GM21381 (cell line): Measurements from ENCODE around the gene OXNAD1.
A peak's percentile ranks its signal among the peaks of the same experiment; 100 is the strongest.

Experiments used
- ATAC-seq: cut with Tn5 transposase; IDR thresholded peaks from one replicate; pipeline ENCODE4 v1.9.1; 2021; ENCODE audit warnings: mild to moderate bottlenecking, moderate library complexity; ENCODE audit not compliant: unreplicated experiment

Gene OXNAD1

DNA sequence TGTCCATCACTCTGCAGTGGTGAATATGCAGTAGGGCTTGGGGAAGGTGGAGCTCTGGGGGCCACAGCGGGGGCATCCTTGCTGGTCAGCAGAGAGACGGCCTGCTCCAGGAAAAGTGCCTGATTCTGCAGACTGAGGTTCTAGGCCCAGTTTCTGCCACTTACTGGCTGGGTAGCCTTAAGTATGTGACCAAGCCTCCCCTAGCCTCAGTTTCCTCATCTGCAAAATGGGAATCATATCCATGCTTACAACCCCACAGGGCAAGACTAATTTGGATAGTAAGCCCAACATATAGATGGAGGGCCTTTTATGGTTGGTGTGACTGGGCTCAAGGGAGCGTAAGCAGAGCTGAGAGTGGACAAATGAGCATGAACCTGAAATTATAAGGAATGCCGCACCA is 60.8 kb downstream of the OXNAD1 start:
- no peak for ATAC-seq

DNA sequence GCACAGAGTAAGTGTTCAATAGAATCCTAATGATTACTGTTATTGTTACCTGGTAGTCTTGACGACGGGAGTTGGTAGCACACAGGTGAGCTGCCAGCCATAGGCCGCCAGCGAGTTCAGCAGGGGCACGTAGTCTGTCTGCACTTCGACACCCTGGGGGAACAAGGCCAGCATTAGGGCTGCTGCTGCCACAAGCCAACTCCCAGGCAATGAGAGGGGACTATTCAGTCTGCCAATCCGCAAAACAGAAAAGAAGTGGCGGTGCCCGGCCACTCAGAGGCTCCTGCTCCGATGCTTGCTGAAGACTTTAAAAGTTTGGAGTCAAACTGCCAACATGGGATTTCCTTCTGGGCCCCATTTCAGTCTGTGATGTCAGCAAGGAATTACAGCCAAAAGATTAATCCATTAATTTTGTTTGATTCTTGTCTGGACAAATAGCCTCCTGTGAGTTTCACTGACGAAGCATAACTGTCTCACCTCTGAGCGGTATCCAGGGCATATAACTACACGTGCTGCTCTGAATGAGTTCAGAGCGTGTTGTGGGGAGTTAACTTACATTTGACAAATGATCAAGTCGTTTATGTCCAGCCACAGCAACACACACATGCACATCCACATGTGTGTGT is 61.8 kb downstream of the OXNAD1 start:
- no peak for ATAC-seq

DNA sequence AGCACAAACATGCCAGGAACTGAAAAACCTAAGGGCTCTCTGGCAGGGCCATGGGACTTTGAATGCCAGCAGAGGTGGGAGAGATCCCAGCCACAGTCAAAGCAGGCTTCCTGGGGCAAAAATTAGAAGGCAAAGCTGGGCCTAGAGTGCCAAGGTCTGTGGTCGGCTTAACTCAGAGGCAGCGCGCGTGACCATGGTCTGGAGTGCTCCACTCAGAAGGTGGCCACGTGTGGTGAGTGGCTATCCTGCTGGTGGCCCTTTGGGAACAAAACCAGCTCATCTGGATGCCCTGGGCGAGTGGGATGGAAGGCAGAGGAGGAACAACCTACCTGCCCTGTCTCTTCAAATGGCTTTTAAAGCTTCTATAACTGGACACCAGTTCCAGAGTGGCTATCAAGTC is 63.1 kb downstream of the OXNAD1 start:
- ATAC-seq: no peak

DNA sequence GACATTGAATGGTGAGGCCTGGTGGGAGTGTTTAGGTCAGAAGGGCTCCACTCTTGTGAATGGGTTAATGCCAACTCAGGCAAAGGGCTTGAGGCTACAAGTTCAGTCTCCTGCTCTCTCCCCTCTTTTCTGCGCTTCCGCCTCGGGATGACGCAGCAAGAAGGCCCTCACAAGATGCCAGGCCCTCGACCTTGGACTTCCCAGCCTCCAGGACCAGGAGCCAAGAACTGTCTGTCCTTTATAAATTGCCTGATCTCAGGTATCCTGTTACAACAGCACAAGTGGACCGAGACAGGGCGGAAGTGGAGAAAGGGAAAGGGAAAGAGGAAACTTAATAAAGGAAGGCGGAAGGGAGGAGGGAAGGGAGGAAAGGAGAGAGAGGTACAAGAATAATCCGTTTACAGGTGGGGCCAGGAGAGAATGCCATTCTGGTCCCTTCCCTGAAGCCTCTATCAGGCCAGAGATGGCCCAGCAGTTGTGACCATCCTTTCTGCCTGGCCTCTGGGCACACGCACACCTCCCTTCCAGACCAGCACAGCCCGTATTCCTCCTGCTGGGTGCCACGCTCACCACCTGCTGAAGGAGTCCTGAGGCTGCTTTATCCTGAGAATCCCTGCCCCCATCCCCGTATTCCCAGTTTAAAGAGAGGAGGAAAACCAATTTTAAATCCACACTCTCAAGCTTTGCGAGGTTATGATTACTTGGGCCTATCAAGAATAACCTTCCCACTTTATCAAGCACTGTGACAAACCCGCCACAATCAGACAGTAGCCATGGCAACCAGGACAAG is 64.2 kb downstream of the OXNAD1 start:
- no peak for ATAC-seq

GRCh38 chr3:16329826-16330129 is 64.8 kb downstream of the OXNAD1 start:
- ATAC-seq: no peak

DNA sequence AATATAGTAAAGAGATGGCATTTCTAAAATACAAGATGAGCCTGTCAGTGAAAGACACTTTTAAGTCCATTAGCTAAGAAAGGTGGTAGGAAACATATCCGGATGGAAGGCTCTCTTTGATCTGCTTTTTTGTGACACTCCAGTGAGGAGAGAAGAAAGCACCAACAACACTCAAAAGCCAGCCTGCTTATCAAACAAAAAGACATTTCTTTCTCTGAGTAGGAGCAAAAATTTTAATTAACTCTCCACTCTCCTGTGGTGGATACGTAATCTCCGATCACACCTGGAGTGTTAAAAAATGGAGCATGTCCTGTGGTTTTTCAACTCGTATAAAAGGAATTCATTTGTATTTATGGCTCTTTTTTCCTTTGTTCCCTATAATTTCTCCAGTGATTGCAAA is 65.3 kb downstream of the OXNAD1 start:
- ATAC-seq: no peak

GRCh38 chr3:16331319-16331883 is 66.4 kb downstream of the OXNAD1 start:
- no peak for ATAC-seq

- no peak for ATAC-seq
Measured at GRCh38 chr3:16332904-16333426, 68.0 kb downstream of the OXNAD1 start.

GRCh38 chr3:16334909-16335308 is 69.9 kb downstream of the OXNAD1 start:
- no peak for ATAC-seq

GRCh38 chr3:16335333-16335732 is 70.3 kb downstream of the OXNAD1 start:
- no peak for ATAC-seq

DNA sequence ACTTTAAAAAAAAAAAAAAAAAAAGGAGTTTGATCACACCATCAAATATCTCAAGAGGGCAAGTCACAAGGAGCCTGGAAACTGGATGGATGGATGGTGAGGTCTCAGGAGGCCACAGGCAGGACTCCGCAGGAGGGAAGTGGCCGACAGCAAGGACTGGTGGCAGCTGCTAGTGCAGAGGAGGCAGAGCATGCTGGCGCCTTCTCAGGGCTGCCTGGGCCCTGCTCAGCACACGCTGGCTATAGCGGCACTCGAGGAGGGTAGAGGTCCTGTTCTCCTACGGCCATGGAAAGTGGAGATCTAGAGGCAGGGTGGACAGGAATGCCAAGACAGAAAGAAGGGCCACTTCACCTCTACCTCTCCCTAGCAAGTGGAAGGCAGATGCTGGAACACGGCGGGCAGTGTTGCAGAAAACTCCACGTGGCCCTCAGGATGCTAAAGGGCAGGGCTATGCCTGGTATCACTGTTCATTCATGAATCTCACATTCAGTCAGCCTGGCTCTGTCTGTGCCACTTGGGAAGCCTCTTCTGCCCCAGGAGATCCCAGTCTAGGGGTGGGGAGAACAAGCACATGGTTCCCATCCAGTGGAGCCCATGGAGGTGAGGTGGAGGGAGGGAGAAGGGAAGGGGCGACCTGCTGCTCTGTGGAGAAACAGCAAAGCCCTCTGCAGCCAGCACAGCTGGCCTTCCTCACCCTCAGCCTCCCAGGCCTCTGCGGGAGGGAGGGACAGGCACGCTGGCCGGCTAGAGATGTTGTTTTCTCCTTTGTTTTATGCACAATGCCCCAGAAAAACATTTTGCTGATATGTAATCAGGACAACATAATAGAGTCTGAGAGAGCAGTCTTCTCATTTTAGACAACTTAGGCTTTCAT is 71.0 kb downstream of the OXNAD1 start:
- no peak for ATAC-seq

DNA sequence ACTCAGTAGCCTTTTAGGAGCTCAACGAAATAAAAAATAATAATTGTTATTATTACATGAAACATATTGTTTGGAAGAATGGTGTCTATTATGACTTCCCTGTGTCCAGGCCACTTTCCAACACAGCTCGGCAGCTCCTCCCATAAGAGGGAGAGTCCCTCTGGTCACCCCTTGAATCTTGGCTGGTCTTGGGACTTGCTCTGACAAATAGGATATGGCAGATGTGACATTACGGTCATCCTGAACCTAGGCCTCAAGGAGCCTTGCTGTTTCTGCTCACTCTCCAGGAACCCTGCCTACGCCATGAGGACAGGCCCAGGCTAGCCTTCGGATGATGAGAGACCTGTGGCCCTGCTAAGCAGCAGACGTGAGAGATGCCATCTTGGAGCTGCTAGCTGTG is 71.8 kb downstream of the OXNAD1 start:
- ATAC-seq: no peak

DNA sequence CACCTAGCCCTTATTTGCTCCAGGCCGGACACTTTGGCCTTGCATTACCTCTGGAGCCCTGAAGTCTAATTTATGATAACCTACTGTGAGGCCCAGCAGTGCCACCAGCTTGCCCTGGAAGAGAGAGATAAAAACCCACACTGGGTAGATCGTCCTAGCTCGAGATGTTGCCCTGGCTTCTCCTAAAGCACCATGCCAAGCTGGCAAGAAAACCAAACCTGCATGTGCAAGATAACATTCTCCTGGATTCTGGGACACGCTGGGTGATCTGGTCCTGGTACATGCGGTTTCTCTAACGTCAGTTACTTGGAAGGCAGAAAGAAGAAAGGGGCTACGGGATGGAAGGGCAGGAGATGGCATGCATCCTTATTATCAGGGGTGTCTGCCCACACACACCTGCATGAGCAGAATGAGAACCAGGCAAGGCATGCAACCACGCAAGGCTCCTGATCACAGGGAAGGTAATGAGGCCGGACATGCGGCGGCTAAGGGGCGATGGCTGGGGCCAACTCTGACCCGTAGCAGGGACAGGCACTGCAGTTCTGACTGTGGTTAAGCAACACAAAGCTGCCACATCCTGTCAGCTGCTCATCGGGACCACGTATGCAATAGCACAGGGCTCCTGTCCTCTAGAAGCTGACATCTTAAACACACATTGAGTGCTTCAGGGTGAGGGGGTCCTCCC is 73.0 kb downstream of the OXNAD1 start:
- ATAC-seq: peak; percentile 89

DNA sequence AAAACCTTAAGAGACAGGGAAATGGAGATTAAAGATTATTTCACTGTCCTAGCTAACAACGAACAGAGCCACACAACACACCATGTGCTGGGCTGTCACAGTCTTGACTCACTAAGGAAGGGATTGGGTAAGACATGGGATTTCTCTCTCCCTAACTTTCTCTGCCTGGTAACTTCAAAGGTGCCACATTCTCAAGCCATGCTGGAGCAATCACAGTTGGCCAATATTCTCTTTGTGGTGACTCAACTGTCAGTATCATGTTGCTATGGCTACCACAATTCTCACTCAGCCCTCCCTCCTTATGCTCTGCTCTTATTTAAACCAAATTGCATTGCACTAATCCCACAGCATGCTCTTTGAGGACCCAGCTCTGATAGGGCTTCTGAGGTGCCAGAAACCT is 74.0 kb downstream of the OXNAD1 start:
- no peak for ATAC-seq

- no peak for ATAC-seq
Measured at GRCh38 chr3:16343101-16343500, 78.1 kb downstream of the OXNAD1 start.

DNA sequence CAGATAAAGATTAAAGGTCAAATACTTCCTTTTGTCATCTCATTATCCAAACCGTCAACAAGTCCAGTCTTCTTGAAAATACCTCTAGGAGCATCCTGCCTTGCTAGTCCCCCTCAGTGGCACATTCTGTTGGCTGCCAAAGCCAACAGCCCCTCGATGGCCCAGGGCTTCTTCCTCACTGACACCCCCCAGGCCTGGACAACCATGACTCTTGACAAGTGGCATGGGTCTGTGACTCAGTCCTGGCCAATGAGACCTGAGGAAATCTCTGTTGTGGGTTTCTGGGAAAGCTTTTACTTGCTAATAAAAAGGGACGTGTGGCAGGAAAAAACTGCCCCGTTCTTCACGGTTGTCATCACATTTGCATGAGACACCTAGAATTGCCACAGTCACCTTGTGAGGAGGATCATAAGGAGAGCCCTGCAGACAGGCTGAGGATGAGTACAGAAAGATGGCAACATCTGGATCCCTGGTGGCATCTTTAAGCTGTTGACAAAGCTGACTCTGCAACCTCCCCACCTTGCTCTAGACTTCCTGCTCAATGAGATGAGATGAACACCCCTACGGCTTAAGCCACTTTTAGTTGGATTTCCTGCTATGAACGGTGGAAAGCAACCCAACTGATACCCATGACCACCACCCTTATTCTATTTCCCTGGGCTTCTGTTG is 81.5 kb downstream of the OXNAD1 start:
- ATAC-seq: no peak

DNA sequence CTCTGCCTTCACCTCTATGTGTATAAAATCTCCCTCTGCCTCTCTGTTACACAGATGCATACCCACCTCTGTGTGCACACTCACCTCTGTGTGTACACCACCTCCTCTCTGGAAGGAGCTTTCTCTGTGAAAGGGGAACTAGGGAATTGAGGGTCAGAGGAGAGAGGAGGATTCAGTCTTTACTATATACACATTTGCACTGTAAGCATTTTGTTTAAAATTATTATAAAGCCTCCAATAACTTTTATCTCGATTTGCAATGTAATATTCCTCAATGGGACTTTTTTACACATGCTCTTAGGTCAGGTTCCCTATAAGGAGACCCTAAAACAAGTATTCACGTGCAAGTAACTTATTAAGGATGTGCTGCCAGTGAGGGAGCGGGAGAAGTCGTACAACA is 82.5 kb downstream of the OXNAD1 start:
- no peak for ATAC-seq

- ATAC-seq: no peak
Measured at GRCh38 chr3:16349986-16350596, 85.1 kb downstream of the OXNAD1 start.

DNA sequence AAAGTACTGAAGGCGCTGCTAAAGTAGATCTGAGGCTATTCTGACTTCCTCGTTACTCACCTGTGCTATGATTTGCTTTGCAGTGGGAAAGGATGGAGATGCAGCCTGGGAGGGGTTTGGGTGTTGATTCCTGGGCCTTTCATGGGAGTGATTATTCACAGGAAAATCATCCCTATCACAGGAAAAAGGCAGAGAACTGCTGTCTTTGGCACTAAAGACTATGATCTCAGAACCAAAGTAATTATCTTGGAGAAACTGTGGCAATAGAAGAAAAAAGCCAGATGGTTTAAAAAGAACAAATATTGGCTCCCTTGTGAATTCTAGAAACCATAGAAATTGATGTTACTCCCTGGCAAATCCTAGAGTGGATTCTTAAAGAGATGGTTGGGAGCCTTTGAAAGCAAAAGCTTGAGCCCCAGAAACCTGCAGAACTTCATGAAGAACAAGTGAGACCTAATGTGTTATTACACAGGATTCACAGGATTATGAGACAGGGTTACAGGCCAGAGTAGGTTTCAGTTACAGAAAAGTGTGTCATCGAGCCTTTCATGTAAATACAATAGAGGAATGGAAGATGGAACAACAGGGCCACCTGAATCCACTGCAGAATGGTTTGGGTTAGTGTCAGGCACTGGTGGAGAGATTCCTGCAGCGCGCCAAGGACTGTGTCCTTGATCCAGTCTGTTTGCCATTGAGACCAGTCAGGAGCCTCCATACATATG is 85.7 kb downstream of the OXNAD1 start:
- no peak for ATAC-seq
